Amygdala (tissue), 56 donors: ENCODE results near the gene SLC26A2.

Source experiments
- DNase-seq, 56 donors: peaks; one replicate each; lab custom pipeline; 2025; lab: John Stamatoyannopoulos, UW

SLC26A2 gene

DNA sequence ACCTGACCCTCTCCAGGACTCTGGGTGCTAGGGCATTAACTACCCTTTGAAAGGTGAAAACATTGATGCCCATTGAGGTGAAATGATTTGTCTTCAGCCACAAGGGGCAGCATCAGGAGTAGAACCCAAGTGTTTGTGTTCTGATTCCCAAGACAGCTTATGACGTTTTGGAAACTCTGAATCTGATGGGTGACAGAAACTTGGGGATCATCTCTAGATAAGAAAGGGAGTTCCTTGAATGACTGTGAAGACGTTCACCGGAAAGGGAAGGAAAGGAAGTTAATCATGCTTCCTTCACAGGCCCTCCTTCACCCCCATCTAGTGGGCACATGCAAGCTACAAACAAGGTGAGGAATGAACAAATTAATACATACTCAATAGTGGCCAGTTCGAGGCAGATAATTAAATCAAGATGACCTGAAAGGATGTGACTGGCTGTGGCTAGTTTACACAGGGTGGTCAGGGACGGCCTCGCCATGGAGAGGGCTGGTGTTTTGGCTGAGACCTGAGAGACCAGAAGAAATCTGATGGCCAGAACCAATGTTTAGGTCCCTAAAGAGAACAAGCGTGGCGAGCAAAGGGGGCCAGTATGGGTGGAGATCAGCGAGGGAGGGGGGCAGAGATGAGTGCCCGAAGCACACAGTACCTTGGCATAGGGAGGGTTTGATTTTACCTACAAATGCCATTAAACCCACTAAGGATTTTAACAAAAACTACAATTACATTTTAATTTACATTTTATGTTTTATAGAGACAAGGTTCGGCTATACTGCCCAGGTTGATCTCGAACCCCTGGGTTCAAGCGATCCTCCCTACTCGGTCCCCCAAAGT, 937 bp upstream of the SLC26A2 start:
- peak in 2 of 56 donors; percentile 12 to 13 for DNase-seq

- peak in 3 of 56 donors; percentile 31 to 46 (median 32) for DNase-seq
Observed at GRCh38 chr5:149961186-149961685, 678 bp downstream of the SLC26A2 start.

DNA sequence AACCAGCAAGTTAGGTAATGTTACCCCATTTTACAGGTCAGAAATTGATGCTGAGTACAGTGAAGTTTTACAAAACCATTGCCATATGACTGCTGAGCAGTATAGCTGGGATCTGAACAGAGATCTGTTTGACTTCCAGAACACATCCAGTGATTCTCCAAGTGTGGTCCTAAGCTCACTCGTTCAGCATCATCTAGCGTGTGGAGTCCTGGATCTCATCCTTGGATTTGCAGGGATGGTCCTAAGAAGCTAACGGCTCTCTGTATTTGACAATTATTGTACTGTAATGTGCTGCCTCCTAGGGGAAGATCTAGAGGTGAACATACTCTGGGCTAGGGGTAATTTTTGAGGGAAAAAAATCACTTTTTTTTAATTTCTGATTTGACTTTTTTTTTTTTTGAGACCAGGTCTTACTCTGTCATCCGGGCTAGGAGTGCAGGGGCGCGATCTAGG, 1.4 kb downstream of the SLC26A2 start:
- DNase-seq = peak in 1 of 56 donors; percentile 7

DNA sequence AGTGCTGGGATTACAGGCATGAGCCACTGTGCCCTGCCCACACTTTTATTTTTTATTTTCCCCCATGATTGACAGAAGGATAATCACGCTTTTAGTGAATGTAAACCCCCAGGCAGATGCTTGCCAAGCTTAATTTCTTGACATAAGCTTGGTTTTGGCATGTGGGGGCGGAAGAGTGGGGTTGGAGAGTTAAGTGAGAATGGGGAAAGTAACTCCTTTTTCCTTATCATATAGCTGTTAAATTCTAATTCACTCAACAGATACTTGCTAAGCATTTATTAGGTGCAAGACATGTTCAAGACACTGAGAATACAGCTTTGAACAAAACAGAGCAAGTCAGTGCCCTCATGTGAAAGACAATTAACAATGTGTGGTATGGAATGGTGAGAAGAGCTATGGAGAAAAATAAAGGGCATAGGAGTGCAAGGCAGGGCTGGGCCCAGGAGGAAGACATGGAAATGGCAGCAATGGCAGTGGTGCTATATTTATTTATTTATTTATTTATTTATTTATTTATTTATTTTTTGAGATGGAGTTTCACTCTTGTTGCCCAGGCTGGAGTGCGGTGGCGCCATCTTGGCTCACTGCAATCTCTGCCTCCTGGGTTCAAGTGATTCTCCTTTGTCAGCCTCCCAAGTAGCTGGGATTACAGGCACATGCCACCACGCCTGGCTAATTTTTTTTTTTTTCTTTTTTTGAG, 2.2 kb downstream of the SLC26A2 start:
- DNase-seq = peak in 3 of 56 donors; percentile 7 to 10 (median 9)

GRCh38 chr5:149963729-149964128, 3.2 kb downstream of the SLC26A2 start:
- no peak for DNase-seq

DNA sequence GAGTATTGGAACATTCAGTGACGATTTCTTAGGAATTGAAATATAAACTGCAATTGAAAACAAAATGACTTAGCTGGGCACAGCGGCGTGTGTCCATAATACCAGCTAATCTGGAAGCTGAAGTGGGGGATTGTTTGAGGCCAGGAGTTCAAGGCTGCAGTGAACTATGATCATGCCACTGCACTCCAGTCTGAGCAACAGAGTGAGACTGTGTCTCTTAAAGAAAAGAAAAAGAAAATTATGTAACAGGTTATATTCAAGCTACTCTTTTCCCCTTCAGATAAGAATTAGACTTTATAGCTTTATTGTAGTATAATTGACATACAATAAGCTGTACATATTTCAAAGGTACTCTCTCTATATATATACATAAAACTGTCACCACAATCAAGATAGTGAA, 6.4 kb downstream of the SLC26A2 start:
- no peak for DNase-seq

- DNase-seq = no peak
Observed at GRCh38 chr5:149969181-149969930, 8.8 kb downstream of the SLC26A2 start.

GRCh38 chr5:149975409-149975808, 14.9 kb downstream of the SLC26A2 start:
- DNase-seq = no peak

- DNase-seq = no peak
Observed at GRCh38 chr5:149979896-149980295, 19.3 kb downstream of the SLC26A2 start.

DNA sequence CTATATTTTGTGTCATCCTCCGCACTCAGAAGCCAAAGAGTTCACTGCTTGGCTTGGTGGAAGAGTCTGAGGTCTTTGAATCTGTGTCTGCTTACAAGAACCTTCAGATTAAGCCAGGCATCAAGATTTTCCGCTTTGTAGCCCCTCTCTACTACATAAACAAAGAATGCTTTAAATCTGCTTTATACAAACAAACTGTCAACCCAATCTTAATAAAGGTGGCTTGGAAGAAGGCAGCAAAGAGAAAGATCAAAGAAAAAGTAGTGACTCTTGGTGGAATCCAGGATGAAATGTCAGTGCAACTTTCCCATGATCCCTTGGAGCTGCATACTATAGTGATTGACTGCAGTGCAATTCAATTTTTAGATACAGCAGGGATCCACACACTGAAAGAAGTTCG, 20.6 kb downstream of the SLC26A2 start:
- DNase-seq = no peak

DNA sequence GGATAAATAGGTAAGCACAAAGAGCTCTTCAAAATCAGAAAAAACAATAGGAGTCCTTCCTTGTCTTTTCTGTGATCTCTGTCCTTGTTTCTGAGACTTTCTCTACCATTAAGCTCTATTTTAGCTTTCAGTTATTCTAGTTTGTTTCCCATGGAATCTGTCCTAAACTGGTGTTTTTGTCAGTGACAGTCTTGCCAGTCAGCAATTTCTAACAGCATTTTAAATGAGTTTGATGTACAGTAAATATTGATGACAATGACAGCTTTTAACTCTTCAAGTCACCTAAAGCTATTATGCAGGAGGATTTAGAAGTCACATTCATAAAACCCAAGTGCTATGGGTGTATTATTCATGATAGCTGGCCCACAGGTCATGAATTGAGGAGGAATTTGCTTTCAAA, 21.9 kb downstream of the SLC26A2 start:
- DNase-seq = no peak

DNA sequence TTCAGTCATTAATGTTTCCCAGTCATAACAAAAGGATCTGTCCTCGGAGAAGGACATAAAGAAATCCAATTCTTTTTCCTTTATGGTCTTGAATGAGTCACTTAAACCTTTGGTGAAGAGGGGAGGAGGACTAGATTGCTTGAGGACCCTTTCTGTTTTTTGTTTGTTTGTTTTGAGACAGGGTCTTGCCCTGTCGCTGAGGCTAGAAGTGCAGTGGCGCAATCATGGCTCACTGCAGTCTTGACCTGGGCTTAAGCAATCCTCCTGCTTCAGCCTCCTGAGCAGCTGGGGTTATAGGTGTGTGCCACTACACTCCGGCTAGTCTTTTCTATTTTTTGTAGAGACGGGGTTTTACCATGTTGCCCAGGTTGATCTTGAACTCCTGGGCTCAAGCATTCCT, 27.6 kb downstream of the SLC26A2 start:
- DNase-seq = no peak

DNA sequence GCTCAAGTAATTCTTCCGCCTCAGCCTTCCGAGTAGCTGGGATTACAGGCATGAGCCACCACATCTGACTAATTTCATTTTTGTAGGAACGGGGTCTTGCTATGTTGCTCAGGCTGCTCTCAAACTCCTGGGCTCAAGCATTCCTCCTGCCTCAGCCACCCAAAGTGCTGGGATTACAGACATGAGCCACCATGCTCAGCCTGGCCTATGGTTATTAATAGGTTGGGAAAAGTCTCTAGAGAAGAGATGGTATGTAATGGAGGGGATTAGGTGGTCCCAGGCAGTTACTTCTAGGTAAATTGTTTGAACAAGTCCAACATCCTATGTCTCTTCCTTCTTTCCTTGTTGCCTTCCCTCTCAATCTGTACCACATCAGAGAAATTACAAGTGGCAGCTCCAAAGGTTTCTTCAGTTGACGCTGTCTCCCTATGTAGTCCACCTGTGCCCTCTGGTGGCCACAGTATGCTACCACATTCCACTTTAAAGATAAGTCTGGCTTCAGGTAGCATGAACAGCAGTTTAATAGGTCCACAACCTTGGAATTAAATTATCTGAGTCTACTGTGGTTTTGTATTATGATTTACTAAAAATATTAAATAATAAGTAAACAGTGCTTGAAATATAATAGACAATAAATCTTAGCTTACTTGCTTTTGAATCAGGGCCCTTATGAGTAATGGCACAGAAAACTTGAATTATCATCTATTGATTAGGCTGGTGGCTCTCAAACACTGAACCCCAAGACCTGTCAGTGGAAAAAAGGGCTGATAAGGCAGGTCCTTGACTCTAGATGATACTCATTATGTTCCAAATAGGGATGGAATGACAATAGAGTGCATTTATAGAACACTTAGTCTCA, 30.2 kb downstream of the SLC26A2 start:
- peak in 39 of 56 donors; percentile 4 to 84 (median 25) for DNase-seq

GRCh38 chr5:149993471-149993870, 32.9 kb downstream of the SLC26A2 start:
- no peak for DNase-seq

GRCh38 chr5:149995385-149996204, 35.0 kb downstream of the SLC26A2 start:
- peak in 38 of 56 donors; percentile 7 to 70 (median 30) for DNase-seq

GRCh38 chr5:149996205-149996890, 35.8 kb downstream of the SLC26A2 start:
- DNase-seq = no peak

- no peak for DNase-seq
Observed at GRCh38 chr5:149998281-149998680, 37.7 kb downstream of the SLC26A2 start.

- no peak for DNase-seq
Observed at GRCh38 chr5:149999359-149999758, 38.8 kb downstream of the SLC26A2 start.
